KMS-11 (cell line): ENCODE results near the gene PTPRN2.
"Not testable (repeated sequence)": the region's sequence is repeated elsewhere in the genome, so short reads cannot be mapped to it uniquely, and the experiment has no call there.

Experiments used
- H2AFZ ChIP-seq: fragments of 200-600 bp; sonication (generic); 2 replicates; pipeline ENCODE4 v1.6.1; 2016; ENCODE audit warnings: antibody characterized with exemption, mixed run types, low read depth
- H3K27ac ChIP-seq: fragments of 200-600 bp; sonication (generic); 2 replicates; pipeline ENCODE4 v1.6.1; 2016; ENCODE audit warnings: mild to moderate bottlenecking, mixed run types
- H3K27me3 ChIP-seq: fragments of 200-600 bp; sonication (generic); 2 replicates; pipeline ENCODE4 v1.6.1; 2017; ENCODE audit warnings: mild to moderate bottlenecking, low read depth, mixed run types, moderate library complexity; ENCODE audit not compliant: insufficient read depth
- H3K36me3 ChIP-seq: fragments of 200-600 bp; sonication (generic); 2 replicates; pipeline ENCODE4 v1.6.1; 2017; ENCODE audit warnings: mild to moderate bottlenecking, mixed run types; ENCODE audit not compliant: insufficient read depth
- H3K4me1 ChIP-seq: fragments of 200-600 bp; sonication (generic); 2 replicates; pipeline ENCODE4 v1.6.1; 2016; ENCODE audit warnings: mild to moderate bottlenecking, low read depth, mixed run types; ENCODE audit not compliant: poor library complexity, severe bottlenecking
- H3K4me2 ChIP-seq: fragments of 200-600 bp; sonication (generic); 2 replicates; pipeline ENCODE4 v1.7.0; 2016; ENCODE audit warnings: mild to moderate bottlenecking, mixed run types
- H3K4me3 ChIP-seq: fragments of 200-600 bp; sonication (generic); IDR thresholded peaks from 2 replicates; pipeline ENCODE4 v1.6.1; 2017; ENCODE audit warnings: low read depth, low read length, mixed read lengths; ENCODE audit not compliant: insufficient read depth
- H3K79me2 ChIP-seq: fragments of 200-600 bp; sonication (generic); 2 replicates; pipeline ENCODE4 v1.6.1; 2016; ENCODE audit warnings: low read depth, mixed run types; ENCODE audit not compliant: insufficient read depth
- H3K9ac ChIP-seq: fragments of 200-600 bp; sonication (generic); 2 replicates; pipeline ENCODE4 v1.6.1; 2016; ENCODE audit warnings: mild to moderate bottlenecking, mixed run types
- H4K20me1 ChIP-seq: fragments of 200-600 bp; sonication (generic); 2 replicates; pipeline ENCODE4 v1.6.1; 2016; ENCODE audit warnings: mild to moderate bottlenecking, mixed run types; ENCODE audit not compliant: insufficient read depth
- CTCF ChIP-seq: fragments of 200-600 bp; sonication (generic); conservative IDR thresholded peaks from 2 replicates; pipeline ENCODE4 v1.6.1; 2017; ENCODE audit warnings: low read depth, mild to moderate bottlenecking, antibody characterized with exemption, low read length, moderate library complexity, mixed read lengths

The PTPRN2 gene

GRCh38 chr7:157565981-157566630 lies 1021.5 kb downstream of the PTPRN2 start:
- Histone ChIP-seq H3K4me2 (no peak overlapping the region), H2AFZ (no peak overlapping the region), H3K36me3 (no peaks in the 10 kb centered on the region), H3K27ac (no peak overlapping the region), H3K79me2 (no peaks in the 10 kb centered on the region), H4K20me1 (no peaks in the 10 kb centered on the region), H3K4me1 (no peaks in the 10 kb centered on the region), H3K27me3 (peaks cover 35% of the 10 kb centered on the region), H3K4me3 (no peak overlapping the region), H3K9ac (no peak overlapping the region)
- no peak for TF ChIP-seq CTCF

- TF ChIP-seq CTCF: no peak
- no peak overlapping the region for H2AFZ ChIP-seq
- H3K27me3 ChIP-seq: peaks cover 29% of the 10 kb centered on the region; the same call in 1 of the 2 replicates
- H3K4me3 ChIP-seq: no peak overlapping the region
- no peak overlapping the region for H3K27ac ChIP-seq
- no peaks in the 10 kb centered on the region for H3K79me2 ChIP-seq
- no peak overlapping the region for H3K4me2 ChIP-seq
- H3K36me3 ChIP-seq: no peaks in the 10 kb centered on the region
- H3K4me1 ChIP-seq: no peaks in the 10 kb centered on the region
- H4K20me1 ChIP-seq: no peaks in the 10 kb centered on the region
- no peak overlapping the region for H3K9ac ChIP-seq
These were observed 1022.4 kb downstream of the PTPRN2 start for GRCh38 chr7:157565201-157565626.

- no peak overlapping the region for H3K4me3 ChIP-seq
- no peaks in the 10 kb centered on the region for H3K79me2 ChIP-seq
- H3K9ac ChIP-seq: no peak overlapping the region
- no peak overlapping the region for H3K4me2 ChIP-seq
- TF ChIP-seq CTCF: no peak
- H3K27ac ChIP-seq: no peak overlapping the region
- H3K27me3 ChIP-seq: peaks cover 28% of the 10 kb centered on the region; the same call in 1 of the 2 replicates
- no peaks in the 10 kb centered on the region for H3K36me3 ChIP-seq
- no peaks in the 10 kb centered on the region for H4K20me1 ChIP-seq
- H2AFZ ChIP-seq: no peak overlapping the region
- H3K4me1 ChIP-seq: no peaks in the 10 kb centered on the region
These were observed 1023.0 kb downstream of the PTPRN2 start for GRCh38 chr7:157564517-157565177.

GRCh38 chr7:157563467-157564135 lies 1024.0 kb downstream of the PTPRN2 start:
- not testable (repeated sequence) for H4K20me1 ChIP-seq, H3K79me2 ChIP-seq, H3K27ac ChIP-seq, H3K4me2 ChIP-seq, H3K36me3 ChIP-seq, H3K4me3 ChIP-seq, H3K4me1 ChIP-seq, H3K9ac ChIP-seq, H2AFZ ChIP-seq
- peaks cover 21% of the 10 kb centered on the region; the same call in 1 of the 2 replicates for H3K27me3 ChIP-seq

GRCh38 chr7:157562522-157563398 lies 1024.9 kb downstream of the PTPRN2 start:
- H3K4me2 ChIP-seq: not testable (repeated sequence)
- peaks cover 18% of the 10 kb centered on the region; the same call in 1 of the 2 replicates for H3K27me3 ChIP-seq

More at GRCh38 chr7:157562522-157563398, 1024.9 kb downstream of the PTPRN2 start:
- H3K4me1 ChIP-seq, H3K4me3 ChIP-seq, H3K36me3 ChIP-seq, H3K27ac ChIP-seq, H3K9ac ChIP-seq, H4K20me1 ChIP-seq, H3K79me2 ChIP-seq: not testable (repeated sequence)
- H2AFZ ChIP-seq: peak overlapping the region; percentile 18; the same call in 1 of the 2 replicates
